Measurements from ENCODE around the gene ZNF692.
"Not testable (repeated sequence)": the region's sequence is repeated elsewhere in the genome, so short reads cannot be mapped to it uniquely, and the experiment has no call there.

ZNF692 gene, protein sequence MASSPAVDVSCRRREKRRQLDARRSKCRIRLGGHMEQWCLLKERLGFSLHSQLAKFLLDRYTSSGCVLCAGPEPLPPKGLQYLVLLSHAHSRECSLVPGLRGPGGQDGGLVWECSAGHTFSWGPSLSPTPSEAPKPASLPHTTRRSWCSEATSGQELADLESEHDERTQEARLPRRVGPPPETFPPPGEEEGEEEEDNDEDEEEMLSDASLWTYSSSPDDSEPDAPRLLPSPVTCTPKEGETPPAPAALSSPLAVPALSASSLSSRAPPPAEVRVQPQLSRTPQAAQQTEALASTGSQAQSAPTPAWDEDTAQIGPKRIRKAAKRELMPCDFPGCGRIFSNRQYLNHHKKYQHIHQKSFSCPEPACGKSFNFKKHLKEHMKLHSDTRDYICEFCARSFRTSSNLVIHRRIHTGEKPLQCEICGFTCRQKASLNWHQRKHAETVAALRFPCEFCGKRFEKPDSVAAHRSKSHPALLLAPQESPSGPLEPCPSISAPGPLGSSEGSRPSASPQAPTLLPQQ

DNA sequence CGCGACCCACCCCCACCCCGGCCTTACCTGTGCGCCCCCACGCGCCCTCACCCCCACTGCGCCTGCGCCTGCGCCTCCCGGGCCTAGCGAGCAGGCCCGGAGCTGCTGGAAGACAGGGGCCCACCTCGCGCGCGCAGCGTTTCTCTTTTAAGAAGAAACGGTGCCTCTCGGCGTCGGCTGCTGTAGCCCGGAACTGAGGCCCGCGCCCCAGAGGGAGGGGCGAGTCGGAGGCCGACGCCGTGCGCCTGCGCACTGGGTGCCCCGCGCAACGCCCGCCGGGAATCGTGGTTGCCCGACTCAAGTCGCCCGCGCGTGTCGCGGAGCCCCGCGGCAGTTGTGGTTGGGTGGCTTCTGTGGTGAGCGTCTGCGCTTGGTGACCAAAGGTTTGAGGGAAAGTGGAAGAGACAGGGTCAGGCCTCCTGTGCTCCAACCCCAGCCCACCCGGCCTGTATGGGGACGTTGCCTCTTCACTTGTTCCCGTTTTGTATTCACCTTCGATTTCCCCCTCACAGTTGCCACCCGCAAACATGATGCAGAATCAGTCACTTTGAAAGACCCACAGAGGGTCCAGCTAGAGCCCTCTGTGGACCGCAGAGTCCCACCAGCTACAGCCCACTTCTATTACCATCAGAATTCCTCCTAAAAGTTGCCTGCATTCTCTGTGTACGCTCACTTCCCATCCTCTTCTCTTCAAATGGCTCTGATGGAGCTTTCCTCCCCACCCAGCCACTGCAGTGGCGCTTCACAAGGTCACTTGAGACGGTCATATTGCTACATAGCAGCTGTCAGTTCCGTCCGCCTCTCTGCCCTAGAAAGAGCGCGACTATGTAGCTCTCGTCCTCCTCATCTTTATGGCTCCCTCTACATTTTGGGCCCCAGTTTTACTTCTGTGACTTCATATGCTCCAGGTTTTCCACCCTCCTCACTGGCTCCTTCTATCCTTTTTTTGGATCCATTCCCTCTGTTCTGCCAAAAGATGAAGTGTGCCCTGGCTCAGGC is at the start of gene ZNF692:
ZNF692 (minus strand) TSS at position 195 of the 999 bp plus-strand sequence. CDS start 776 bp downstream, outside the sequence.
- DNase-seq (ENCODE audit: low read depth in 2 of 2): peak; percentile 94

DNA sequence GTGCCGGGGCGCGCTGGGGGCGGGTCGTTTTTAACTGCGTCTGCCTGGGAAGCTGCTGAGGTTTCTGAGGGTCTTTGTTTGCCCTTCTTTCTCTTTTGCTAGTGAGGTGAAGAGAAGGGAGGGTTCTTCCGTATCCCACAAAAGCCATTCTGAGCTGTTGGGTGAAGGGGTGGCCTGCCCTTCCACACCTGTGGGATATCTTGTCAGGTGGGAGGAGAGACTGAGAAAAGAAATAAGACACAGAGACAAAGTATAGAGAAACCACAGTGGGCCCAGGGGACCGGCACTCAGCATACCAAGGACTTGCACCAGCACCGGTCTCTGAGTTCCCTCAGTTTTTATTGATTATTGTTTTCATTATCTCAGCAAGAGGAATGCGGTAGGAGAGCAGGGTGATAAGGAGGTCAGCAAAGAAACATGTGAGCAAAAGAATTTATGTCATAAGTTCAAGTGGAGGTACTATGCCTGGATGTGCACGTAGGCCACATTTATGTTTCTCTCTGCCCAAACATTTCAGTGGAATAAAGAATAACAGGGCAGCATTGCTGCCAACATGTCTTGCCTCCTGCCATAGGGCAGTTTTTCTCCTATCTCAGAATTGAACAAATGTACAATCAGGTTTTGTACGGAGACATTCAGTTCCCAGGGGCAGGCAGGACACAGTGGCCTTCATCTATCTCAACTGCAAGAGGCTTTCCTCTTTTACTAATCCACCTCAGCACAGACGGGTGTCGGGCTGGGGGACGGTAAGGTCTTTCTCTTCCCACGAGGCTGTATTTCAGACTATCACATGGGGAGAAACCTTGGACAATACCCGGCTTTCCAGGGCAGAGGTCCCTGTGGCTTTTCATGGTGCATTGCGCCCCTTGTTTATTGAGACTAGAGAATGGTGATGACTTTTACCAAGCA is 48.1 kb upstream of the ZNF692 start:
- DNase-seq (ENCODE audit: low read depth in 2 of 2): no peak

DNA sequence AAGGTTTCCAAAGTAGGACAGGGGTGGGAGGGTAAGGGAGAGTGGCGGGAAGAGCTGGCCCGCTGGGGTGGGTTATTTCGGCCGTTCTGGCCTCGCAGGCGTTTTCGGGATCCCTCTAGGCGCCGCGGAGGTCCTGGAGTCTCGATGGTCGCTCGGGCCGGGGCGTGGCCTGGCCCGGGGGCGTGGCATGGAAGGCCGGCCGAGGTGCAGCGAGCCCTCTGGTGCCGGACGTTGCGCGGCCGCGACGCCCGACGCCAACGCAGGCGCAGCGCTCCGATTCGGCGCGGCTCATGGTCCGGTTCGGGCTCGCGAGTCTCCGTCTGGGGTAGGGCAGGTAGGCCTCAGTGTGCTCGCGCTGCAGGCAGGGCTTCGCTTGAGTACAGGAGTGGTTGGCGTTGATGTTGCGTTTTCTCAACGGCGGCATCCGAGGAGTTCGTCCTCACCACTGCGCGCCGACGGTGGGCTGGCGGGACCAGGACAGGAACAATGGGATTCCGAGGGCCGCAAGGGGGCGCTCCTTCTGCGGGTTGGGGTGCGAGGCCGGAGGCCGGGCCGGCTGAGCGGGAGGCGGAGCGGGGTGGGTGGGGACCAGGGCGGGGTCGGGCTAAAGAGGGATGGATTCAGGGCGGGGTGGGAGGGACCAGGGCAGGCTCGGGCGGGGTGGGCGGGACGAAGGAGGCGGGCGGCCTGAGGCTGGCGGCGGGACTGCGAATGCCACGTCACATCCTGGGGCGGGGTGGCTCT is 47.3 kb upstream of the ZNF692 start, which contains the start of gene PGBD2:
PGBD2 (plus strand) TSS at position 227 of the 744 bp plus-strand sequence. CDS start 7,628 bp downstream, outside the sequence.
- DNase-seq (ENCODE audit: low read depth in 2 of 2): peak; percentile 96 to 98

DNA sequence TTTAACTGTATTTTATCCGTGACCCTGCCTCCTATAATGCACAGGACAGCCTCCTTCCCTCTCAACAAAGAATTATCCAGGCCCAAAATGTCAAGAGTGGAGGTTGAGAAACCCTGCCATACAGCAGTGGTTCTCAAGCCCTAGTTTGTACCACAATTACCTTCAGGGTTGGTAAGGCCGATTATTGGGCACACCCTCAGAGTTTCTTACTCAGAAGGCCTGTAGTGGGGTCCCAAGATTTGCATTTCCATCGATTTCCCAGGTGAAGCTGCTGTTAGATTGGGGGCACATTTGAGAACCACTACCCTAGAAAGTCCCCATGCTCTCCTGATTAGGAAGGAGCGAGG is 46.8 kb upstream of the ZNF692 start:
- DNase-seq (ENCODE audit: low read depth in 2 of 2): no peak

DNA sequence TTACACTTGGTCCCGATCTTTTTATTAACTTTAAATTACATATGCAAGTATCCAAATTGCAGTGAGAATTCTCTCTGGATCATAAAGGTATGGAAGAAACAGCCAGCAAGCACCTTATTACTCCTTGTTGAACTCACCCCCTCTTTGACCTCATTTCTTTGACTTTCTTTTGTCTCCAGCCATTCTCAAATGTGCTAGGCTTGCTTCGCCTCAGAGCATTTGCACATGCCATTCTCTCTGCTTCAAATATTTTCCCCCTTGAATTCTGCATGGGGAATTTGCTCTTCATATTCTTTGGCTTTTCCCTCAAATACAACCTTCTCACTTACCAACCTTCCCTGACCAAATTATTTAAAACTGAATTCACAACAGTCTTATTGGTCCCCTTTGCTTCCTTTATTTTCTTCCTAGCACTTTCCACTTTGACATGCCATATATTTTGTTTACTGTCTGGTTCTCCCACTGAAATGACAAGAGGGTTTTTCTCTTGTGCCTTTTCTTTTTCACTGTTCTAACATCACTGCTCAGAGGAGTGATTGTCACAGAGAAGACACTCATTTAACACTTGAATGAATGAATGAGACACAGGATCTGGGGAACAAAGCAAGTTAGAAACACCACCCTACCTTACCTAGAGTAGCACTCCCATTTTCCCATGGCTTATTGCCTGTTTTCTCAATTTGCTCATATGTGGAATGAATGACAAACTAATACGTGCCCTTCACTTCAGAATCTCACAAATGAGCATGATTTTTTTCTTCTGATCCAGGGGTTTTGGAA is 45.7 kb upstream of the ZNF692 start:
- DNase-seq (ENCODE audit: low read depth in 2 of 2): no peak

DNA sequence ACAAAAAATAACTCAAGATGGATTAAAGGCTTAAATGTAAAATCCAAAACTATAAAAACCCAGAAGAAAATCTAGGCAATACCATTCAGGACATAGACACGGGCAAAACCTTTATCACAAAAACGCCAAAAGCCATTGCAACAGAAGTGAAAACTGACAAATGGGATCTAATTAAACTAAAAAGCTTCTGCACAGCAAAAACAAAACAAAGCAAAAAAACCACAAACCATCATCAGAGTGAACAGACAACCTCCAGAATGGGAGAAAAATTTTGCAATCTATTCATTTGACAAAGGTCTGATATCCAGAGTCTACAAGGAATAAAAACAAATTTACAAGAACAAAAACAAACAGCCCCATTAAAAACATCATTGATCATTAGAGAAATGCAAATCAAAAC is 42.7 kb upstream of the ZNF692 start:
- DNase-seq (ENCODE audit: low read depth in 2 of 2): no peak

DNA sequence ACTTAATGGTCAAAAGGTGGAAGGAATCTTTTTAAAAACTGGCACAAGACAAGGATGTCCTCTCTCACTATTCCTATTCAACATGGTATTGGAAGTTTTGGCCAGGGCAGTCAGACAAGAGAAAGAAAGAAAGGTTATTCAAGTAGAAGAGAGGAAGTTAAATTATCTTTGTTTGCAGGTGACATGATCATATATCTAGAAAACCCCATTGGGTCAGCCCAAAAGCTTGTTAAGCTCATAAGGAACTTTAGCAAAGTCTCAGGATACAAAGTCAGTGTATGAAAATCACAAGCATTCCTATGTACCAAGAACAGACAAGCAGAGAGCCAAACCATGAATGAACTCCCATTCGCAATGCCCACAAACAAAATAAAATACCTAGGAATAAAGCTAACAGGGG is 41.8 kb upstream of the ZNF692 start:
- no peak for DNase-seq (ENCODE audit: low read depth in 2 of 2)

DNA sequence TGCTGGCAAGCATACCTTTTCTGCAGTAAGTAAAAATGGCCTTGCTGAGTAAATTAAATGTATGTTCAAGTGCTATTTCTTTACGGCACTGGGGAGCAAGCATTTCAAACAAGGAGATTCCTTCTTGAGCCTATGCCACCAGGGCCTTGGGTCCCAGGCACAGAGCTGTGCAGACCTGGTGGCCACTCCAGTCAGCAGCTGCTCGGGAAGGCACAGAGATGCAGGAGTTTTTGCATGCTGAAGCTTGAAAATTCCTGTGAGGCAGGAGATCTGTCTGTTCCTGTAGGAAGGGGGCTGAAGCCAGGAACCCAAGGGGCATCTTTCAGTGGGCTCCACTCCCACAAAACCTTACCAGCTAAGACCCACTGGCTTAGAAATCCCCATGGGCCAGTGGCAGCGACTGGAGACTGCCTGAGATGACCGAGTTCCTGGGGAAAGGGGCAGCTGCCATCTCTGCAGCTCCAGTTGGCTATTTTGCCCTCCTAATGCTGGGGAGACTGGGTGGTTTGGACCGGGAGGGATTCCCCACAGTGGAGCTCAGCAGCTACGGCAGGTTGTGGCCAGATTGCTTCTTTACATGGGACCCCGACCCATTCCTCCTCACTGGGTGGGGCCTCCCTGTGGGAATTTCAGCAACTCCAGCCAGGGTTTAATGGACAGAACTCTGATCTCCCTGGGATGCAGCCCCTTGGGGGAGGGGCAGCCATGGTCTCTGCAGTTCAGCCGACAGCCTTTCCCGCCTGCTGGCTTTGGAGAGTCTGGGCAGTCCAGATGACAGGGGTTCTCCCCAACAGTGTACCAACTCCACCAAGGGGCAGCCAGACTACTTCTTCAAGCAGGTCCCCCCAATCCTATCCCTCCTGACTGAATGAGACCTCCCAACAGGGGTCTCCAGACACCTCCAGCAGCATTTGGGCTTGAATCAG is 38.8 kb upstream of the ZNF692 start:
- no peak for DNase-seq (ENCODE audit: low read depth in 2 of 2)

DNA sequence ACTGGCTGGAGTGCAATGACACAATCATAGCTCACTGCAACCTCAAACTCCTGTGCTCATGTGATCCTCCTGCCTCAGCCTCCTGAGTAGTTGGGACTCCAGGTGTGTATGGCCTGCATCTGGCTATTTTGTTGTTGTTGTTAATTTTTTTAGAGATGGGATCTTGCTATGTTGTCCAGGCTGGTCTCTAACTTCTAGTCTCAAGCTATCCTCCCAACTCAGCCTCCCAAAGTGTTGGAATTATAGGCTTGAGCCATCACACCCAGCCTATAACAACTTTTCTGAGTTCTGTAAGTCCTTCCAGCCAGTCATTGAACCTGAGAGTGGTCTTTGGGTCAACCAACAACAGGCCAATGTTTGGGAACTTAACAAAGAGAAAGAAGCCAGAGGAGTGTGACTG is 36.0 kb upstream of the ZNF692 start:
- no peak for DNase-seq (ENCODE audit: low read depth in 2 of 2)

DNA sequence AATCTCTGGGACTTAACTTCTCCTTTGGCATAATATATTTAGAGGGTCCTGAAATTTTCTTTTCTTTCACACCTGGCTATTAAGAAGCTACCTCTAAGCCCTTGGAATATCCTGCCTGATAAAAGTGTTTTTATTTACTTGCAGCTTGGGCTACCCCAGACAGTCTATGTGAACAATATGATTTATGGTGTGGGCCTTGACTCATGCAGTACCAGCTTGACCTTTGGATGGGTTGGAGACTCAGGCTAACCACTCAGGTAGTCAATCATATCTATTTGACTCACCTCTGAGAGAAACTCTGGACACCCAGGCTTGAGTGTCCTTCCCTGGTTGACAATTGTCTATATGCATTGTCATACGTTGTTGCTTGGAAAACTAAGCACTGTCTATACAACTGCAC is 33.7 kb upstream of the ZNF692 start:
- no peak for DNase-seq (ENCODE audit: low read depth in 2 of 2)

DNA sequence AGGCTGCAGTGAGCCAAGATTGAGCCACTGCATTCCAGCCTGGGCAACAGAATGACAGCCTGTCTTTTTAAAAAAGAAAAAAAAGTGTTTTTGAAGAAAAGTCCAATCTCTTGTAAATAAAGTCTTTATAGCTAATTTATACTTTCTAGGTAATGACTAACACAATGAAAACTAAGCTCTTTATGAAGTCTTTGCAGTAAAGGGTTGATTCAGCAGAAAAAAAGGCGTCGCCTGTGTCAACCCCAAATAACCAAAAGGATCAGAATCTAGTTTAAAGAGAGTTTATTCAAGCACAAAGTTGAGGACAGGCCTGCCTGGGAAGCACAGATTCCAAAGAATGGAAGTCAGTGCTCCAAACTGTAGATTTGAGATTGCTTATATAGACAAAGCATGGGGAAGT is 32.9 kb upstream of the ZNF692 start:
- DNase-seq (ENCODE audit: low read depth in 2 of 2): no peak

DNA sequence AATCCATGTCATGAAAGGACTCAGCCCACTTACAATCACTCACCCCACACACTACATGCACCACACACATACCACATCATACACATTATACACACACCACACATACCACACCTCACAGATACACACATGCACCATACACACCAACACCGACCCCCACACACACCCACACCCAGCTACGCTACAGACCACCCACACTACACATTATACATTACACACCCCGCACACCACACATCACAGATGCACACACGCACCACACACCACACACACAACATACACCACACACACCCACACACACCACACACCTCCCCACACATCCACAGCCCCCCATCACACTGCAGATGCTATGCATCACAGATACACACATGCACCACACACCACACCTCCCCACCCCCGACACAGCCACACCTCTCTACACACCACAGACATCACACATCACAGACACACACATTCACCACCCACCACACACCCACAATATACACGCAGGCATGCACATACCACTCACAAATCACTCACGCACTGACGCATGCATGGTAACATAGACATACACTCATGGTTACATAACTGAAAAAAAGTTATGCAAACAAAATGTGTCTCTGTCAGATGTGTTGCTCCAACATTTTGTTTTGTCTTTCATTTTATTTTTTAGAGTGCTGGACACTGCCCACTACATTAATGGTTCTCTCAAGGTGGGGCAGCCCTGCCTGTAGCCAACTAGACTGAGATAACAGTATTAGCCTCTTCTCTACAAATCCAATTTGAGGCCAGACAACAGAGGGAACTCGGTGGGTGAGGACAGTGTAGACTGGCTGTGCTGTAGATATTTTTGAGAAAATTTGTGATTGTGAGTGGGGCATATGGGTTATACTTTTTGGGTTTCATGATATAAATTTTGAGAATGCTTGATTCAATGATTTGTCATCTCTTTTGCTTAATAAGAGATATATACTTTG is 31.9 kb upstream of the ZNF692 start:
- DNase-seq (ENCODE audit: low read depth in 2 of 2): no peak

DNA sequence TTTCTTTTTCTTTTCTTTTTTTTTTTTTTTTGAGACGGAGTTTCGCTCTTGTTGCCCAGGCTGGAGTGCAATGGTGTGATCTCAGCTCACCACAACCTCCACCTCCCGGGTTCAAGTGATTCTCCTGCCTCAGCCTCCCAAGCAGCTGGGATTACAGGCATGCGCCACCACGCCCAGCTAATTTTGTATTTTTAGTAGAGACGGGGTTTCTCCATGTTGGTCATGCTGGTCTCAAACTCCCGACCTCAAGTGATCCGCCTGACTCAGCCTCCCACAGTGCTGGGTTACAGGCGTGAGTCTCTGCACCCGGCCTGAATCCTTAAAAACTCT is 31.0 kb upstream of the ZNF692 start:
- DNase-seq (ENCODE audit: low read depth in 2 of 2): not testable (repeated sequence)

DNA sequence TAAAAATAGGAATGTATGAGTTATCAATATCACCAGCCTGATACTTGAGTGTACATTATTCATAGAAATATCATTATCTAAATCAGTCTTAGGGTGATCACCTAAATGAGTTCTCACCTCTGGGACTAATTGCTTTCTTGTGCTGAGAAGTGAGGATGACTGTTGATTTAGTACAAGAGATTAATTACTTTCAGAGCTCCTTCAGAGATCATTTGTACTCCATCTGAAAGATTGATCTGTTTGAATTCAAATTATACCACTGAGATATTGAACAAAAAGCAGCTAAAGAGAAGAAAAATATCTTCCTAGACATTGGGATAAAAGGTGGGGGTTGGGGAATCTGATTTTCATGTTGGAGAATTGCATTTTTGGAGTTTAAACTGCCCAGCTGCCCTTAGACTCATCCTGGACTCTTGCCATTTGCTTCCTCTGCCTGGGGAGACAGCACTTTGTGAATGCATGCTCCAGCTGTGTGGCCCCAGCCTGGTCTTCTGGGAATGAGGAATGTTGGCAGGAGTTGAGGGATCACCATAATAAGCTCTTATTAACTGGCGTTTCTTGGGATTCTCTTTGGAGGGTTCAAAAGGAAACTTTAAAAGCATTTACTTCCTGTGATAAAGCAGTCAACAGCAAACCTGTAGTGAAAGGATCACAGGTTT is 27.5 kb upstream of the ZNF692 start:
- no peak for DNase-seq (ENCODE audit: low read depth in 2 of 2)

DNA sequence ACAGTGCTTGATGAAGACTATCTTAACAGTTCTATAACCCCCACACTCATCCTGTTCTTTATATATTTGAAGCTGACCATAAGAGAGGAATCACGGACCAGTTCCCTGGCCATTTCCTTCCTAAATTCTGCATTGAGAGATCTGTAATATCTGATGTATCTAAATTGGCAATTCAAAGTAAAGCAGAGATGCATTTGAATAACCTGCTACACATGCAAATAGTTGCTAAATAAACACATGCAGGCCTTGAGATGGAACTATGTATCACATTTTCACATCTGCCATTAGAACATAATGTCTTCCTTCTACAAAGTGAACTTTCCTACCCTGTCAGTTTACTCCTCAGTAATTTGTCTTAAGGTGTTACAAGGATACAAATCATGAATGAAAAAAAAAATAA is 26.8 kb upstream of the ZNF692 start:
- no peak for DNase-seq (ENCODE audit: low read depth in 2 of 2)

DNA sequence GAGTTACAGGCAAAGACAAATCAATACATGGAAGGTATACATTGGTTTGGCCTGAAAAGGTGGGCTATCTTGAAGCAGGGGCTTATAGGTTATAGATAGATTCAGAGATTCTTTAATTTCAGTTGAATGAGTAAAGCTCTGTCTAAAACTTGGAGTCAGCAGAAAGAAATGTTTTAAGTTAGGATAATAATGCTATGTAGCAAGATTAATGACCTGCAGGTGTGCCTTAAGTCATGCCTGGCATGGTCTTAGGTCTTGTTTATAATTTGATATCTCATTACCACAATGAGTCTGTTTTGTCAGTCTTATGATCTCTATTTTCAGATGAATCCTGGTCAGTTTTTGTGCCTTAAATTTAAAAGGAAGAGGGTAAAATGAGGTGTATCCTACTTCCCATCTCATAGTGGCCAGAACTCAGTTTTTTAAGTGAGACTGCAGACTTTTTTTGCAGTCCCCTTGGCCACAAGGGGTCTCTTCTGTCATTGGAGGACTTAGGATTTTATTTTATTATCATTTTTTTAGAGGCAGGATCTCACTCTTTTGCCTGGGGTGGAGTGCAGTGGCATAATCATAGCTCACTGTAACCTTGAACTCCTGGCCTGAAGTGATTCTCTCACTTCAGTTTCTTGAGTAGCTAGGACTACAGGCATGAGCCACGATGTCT is 25.9 kb upstream of the ZNF692 start:
- DNase-seq (ENCODE audit: low read depth in 2 of 2): no peak

DNA sequence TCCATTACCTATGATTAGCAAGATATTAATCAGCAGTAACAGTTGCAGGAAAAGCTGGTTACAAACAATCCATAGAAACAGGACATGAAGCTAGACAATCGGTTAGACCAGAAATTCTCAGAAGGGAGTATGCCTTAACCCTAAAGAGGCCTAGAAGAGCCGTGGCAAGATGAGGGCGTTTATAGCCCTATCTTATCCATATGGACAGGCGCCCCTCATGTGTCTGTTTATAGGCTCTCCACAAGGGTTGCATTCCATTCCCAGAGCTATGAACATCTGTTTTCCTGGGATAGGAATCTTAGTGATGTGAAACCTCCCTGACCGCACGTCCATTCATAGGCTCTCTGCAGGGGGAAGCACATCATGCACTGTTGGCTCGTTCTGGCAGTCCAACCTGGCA is 23.5 kb upstream of the ZNF692 start:
- DNase-seq (ENCODE audit: low read depth in 2 of 2): not testable (repeated sequence)
